H9 (cell line): ENCODE data around the gene PES1. TPM values are rescaled to one million over a fixed set of nuclear protein-coding genes. Genes with fewer than 3 reads are reported as not detected.

Experiments used
- DNase-seq: peaks from one replicate; pipeline ENCODE4 v3.0.0-alpha.2; 2017
- H2AFZ ChIP-seq: one replicate; pipeline ENCODE4 v1.6.1; 2013; ENCODE audit warnings: mild to moderate bottlenecking, low read length, control low read depth, moderate library complexity
- H2AK5ac ChIP-seq: 2 replicates; pipeline ENCODE4 v1.6.1; 2013; ENCODE audit warnings: low read length, control low read depth, mixed read lengths; ENCODE audit not compliant: insufficient read length
- H2BK120ac ChIP-seq: one replicate; pipeline ENCODE4 v1.6.1; 2013; ENCODE audit warnings: low read depth, mild to moderate bottlenecking, low read length, control low read depth, inconsistent platforms; ENCODE audit not compliant: poor library complexity, severe bottlenecking
- H2BK12ac ChIP-seq: 2 replicates; pipeline ENCODE4 v1.6.1; 2013; ENCODE audit warnings: low read length, control low read depth, mixed read lengths, low read depth; ENCODE audit not compliant: insufficient read length
- H2BK15ac ChIP-seq: 2 replicates; pipeline ENCODE4 v1.6.1; 2013; ENCODE audit warnings: low read depth, low read length, control low read depth
- H2BK20ac ChIP-seq: one replicate; pipeline ENCODE4 v1.6.1; 2013; ENCODE audit warnings: low read depth, mild to moderate bottlenecking, low read length, control low read depth, inconsistent platforms; ENCODE audit not compliant: poor library complexity, severe bottlenecking
- H2BK5ac ChIP-seq: 2 replicates; pipeline ENCODE4 v1.6.1; 2013; ENCODE audit warnings: low read length, control low read depth, mixed read lengths; ENCODE audit not compliant: insufficient read length
- H3K14ac ChIP-seq: 2 replicates; pipeline ENCODE4 v1.6.1; 2013; ENCODE audit warnings: low read length, control low read depth; ENCODE audit not compliant: insufficient read depth
- H3K18ac ChIP-seq: 2 replicates; pipeline ENCODE4 v1.6.1; 2013; ENCODE audit warnings: low read depth, mild to moderate bottlenecking, mixed read lengths, low read length, control low read depth; ENCODE audit not compliant: insufficient read length
- H3K23ac ChIP-seq: 2 replicates; pipeline ENCODE4 v1.6.1; 2013; ENCODE audit warnings: low read length, control low read depth, mixed read lengths, low read depth; ENCODE audit not compliant: insufficient read length
- H3K23me2 ChIP-seq: 2 replicates; pipeline ENCODE4 v1.6.1; 2013; ENCODE audit warnings: low read depth, mild to moderate bottlenecking, mixed read lengths, low read length, control low read depth; ENCODE audit not compliant: insufficient read length, poor library complexity, severe bottlenecking
- H3K27ac ChIP-seq: 2 replicates; pipeline ENCODE4 v1.5.1; 2013; ENCODE audit warnings: low read length, control low read depth, mixed read lengths, low read depth; ENCODE audit not compliant: insufficient read length
- H3K27me3 ChIP-seq: 2 replicates; pipeline ENCODE4 v1.6.1; 2013; ENCODE audit warnings: low read length, control low read depth, inconsistent platforms; ENCODE audit not compliant: insufficient read depth
- H3K4ac ChIP-seq: 2 replicates; pipeline ENCODE4 v1.6.1; 2013; ENCODE audit warnings: low read depth, mild to moderate bottlenecking, control low read depth, inconsistent platforms, low read length, moderate library complexity
- H3K4me1 ChIP-seq: 2 replicates; pipeline ENCODE4 v1.6.1; 2013; ENCODE audit warnings: low read length, control low read depth, inconsistent platforms; ENCODE audit not compliant: insufficient read depth
- H3K4me2 ChIP-seq: 2 replicates; pipeline ENCODE4 v1.6.1; 2013; ENCODE audit warnings: low read length, control low read depth, mixed read lengths; ENCODE audit not compliant: insufficient read length, insufficient read depth
- H3K56ac ChIP-seq: 2 replicates; pipeline ENCODE4 v1.6.1; 2013; ENCODE audit warnings: low read depth, mild to moderate bottlenecking, mixed read lengths, low read length, control low read depth; ENCODE audit not compliant: insufficient read length
- H3K79me1 ChIP-seq: 2 replicates; pipeline ENCODE4 v1.6.1; 2013; ENCODE audit warnings: low read depth, mild to moderate bottlenecking, moderate library complexity, low read length, control low read depth, inconsistent platforms; ENCODE audit not compliant: insufficient read depth, poor library complexity, severe bottlenecking
- H3K79me2 ChIP-seq: 2 replicates; pipeline ENCODE4 v1.6.1; 2013; ENCODE audit warnings: low read length, control low read depth, inconsistent platforms; ENCODE audit not compliant: insufficient read depth
- H3K9ac ChIP-seq: 2 replicates; pipeline ENCODE4 v1.6.1; 2013; ENCODE audit warnings: low read length, control low read depth, mixed read lengths; ENCODE audit not compliant: insufficient read length; ENCODE audit errors: extremely low read depth
- H3K9me3 ChIP-seq: one replicate; pipeline ENCODE4 v1.6.1; 2013; ENCODE audit warnings: low read depth, low read length, inconsistent platforms; ENCODE audit not compliant: control insufficient read depth
- H3T11ph ChIP-seq: one replicate; pipeline ENCODE4 v1.6.1; 2013; ENCODE audit warnings: mild to moderate bottlenecking, low read length, control low read depth, inconsistent platforms
- H4K20me1 ChIP-seq: one replicate; pipeline ENCODE4 v1.6.1; 2013; ENCODE audit not compliant: control insufficient read depth, insufficient read length, insufficient read depth
- H4K5ac ChIP-seq: 2 replicates; pipeline ENCODE4 v1.6.1; 2013; ENCODE audit warnings: low read depth, mild to moderate bottlenecking, mixed read lengths, low read length, control low read depth; ENCODE audit not compliant: insufficient read length
- H4K8ac ChIP-seq: replicated peaks from 2 replicates; pipeline ENCODE4 v1.6.1; 2013; ENCODE audit warnings: low read length, control low read depth, mixed read lengths, low read depth; ENCODE audit not compliant: insufficient read length
- H4K91ac ChIP-seq: 2 replicates; pipeline ENCODE4 v1.6.1; 2013; ENCODE audit warnings: low read depth, mild to moderate bottlenecking, moderate library complexity, mixed read lengths, low read length, control low read depth; ENCODE audit not compliant: insufficient read length
- H3K27ac Mint-ChIP-seq, 3 experiments: 2 replicates in 2 of 3; 3 replicates in 1 of 3; pipeline ENCODE4 v1.8.0; 2020 to 2021; ENCODE audit warnings: mixed read lengths in 3 of 3, mild to moderate bottlenecking in 1 of 3, moderate library complexity in 1 of 3
- H3K27me3 Mint-ChIP-seq: 2 replicates; pipeline ENCODE4 v1.8.0; 2021; ENCODE audit warnings: low read depth, mild to moderate bottlenecking, moderate library complexity, mixed read lengths
- H3K36me3 Mint-ChIP-seq, 3 experiments: 2 replicates in 2 of 3; 3 replicates in 1 of 3; pipeline ENCODE4 v1.8.0; 2020 to 2021; ENCODE audit warnings: low read depth in 3 of 3, mixed read lengths in 3 of 3; ENCODE audit not compliant: insufficient read depth in 1 of 3
- H3K4me1 Mint-ChIP-seq, 2 experiments: 2 replicates each; pipeline ENCODE4 v1.8.0; 2020; ENCODE audit warnings: mixed read lengths in 2 of 2
- H3K4me3 Mint-ChIP-seq, 2 experiments: 2 replicates in 1 of 2; 3 replicates in 1 of 2; pipeline ENCODE4 v1.8.0; 2020 to 2021; ENCODE audit warnings: mild to moderate bottlenecking in 2 of 2, mixed read lengths in 2 of 2, moderate library complexity in 1 of 2
- H3K9me3 Mint-ChIP-seq, 2 experiments: 2 replicates in 1 of 2; 3 replicates in 1 of 2; pipeline ENCODE4 v1.8.0; 2020; ENCODE audit warnings: mild to moderate bottlenecking in 2 of 2, mixed read lengths in 2 of 2, moderate library complexity in 1 of 2
- WGBS: extraction: QIAGEN DNeasy Blood & Tissue Kit; methylation state at CpG from one replicate; pipeline ENCODE4 v1.1.7; 2013; ENCODE audit warnings: missing lambda C conversion rate, low lambda C conversion rate, mixed read lengths; ENCODE audit not compliant: insufficient read length; ENCODE audit errors: extremely low coverage; 5-methylcytosine and 5-hydroxymethylcytosine counted together
- total RNA-seq: library from RNA; stranded (reverse); gene quantifications from 2 replicates; pipeline ENCODE4 v1.2.1, GENCODE V29; 2021
- TF ChIP-seq, protein P1 (sequence below): fragments of 200-600 bp; sonication (generic); conservative IDR thresholded peaks from 3 replicates; pipeline ENCODE4 v1.8.0; 2021; ENCODE audit warnings: antibody characterized with exemption, mild to moderate bottlenecking

The PES1 gene
- total RNA-seq, 1 experiment from 2014 or later = 133 TPM

GRCh38 chr22:30553971-30554370 is 37.7 kb downstream of the PES1 start:
- Mint-ChIP-seq H3K27me3 (no peaks in the 10 kb centered on the region; the same call in 1 of the 2 replicates), H3K4me3 (no peak overlapping the region), H3K9me3 (no peaks in the 10 kb centered on the region; a peak in 1 of 5 replicates), H3K27ac (no peak overlapping the region; a peak in 1 of 7 replicates), H3K36me3 (peaks cover 0 to 6% (median 0%) of the 10 kb centered on the region in 3 experiments; a peak in 3 of 7 replicates), H3K4me1 (peaks cover 8 to 24% of the 10 kb centered on the region in 2 experiments; a peak in 3 of 4 replicates)
- H3K23ac ChIP-seq = no peak overlapping the region
- no peaks in the 10 kb centered on the region for H3K23me2 ChIP-seq
- H2BK12ac ChIP-seq = no peak overlapping the region
- no peak overlapping the region for H3T11ph ChIP-seq
- no peak overlapping the region for H2BK20ac ChIP-seq
- H2BK120ac ChIP-seq = no peak overlapping the region
- no peak overlapping the region for H2BK15ac ChIP-seq
- H2AFZ ChIP-seq = no peak overlapping the region
- H3K27ac ChIP-seq = no peak overlapping the region
- no peak overlapping the region for H3K4me2 ChIP-seq
- no peaks in the 10 kb centered on the region for H3K27me3 ChIP-seq
- no peak overlapping the region for H4K8ac ChIP-seq
- H3K4me1 ChIP-seq = no peaks in the 10 kb centered on the region
- no peaks in the 10 kb centered on the region for H4K20me1 ChIP-seq
- H3K79me2 ChIP-seq = no peaks in the 10 kb centered on the region
- no peak overlapping the region for H3K56ac ChIP-seq
- H4K91ac ChIP-seq = no peak overlapping the region
- H3K79me1 ChIP-seq = no peaks in the 10 kb centered on the region
- no peak overlapping the region for H3K18ac ChIP-seq
- no peak overlapping the region for H3K14ac ChIP-seq
- no peak overlapping the region for H3K9ac ChIP-seq
- no peak overlapping the region for H2BK5ac ChIP-seq
- H2AK5ac ChIP-seq = no peak overlapping the region
- no CpG with 5 or more reads among the region's 7 CpGs for WGBS
- H3K4ac ChIP-seq = no peak overlapping the region
- TF ChIP-seq, protein P1, sequence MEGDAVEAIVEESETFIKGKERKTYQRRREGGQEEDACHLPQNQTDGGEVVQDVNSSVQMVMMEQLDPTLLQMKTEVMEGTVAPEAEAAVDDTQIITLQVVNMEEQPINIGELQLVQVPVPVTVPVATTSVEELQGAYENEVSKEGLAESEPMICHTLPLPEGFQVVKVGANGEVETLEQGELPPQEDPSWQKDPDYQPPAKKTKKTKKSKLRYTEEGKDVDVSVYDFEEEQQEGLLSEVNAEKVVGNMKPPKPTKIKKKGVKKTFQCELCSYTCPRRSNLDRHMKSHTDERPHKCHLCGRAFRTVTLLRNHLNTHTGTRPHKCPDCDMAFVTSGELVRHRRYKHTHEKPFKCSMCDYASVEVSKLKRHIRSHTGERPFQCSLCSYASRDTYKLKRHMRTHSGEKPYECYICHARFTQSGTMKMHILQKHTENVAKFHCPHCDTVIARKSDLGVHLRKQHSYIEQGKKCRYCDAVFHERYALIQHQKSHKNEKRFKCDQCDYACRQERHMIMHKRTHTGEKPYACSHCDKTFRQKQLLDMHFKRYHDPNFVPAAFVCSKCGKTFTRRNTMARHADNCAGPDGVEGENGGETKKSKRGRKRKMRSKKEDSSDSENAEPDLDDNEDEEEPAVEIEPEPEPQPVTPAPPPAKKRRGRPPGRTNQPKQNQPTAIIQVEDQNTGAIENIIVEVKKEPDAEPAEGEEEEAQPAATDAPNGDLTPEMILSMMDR = no peak
- DNase-seq = no peak
- H3K9me3 ChIP-seq = no peaks in the 10 kb centered on the region
- no peak overlapping the region for H4K5ac ChIP-seq
